KOPT-K1 (cell line): Measurements from ENCODE around the gene USP51.
"Not testable (repeated sequence)": the region's sequence is repeated elsewhere in the genome, so short reads cannot be mapped to it uniquely, and the experiment has no call there.

Experiments
- H3K27ac ChIP-seq: fragments of 200-600 bp; sonication (generic); 2 replicates; pipeline ENCODE4 v1.5.1; 2016; ENCODE audit warnings: antibody characterized with exemption, mild to moderate bottlenecking, low read depth, low read length; ENCODE audit not compliant: poor library complexity, severe bottlenecking
- H3K36me3 ChIP-seq: fragments of 200-600 bp; sonication (generic); 2 replicates; pipeline ENCODE4 v1.5.1; 2017; ENCODE audit warnings: antibody characterized with exemption, mild to moderate bottlenecking, low read length, moderate library complexity; ENCODE audit not compliant: insufficient read depth
- H3K9me3 ChIP-seq: fragments of 200-600 bp; sonication (generic); 2 replicates; pipeline ENCODE4 v1.5.1; 2017; ENCODE audit warnings: antibody characterized with exemption, low read length, mild to moderate bottlenecking; ENCODE audit not compliant: insufficient read depth, poor library complexity, severe bottlenecking

USP51 gene

GRCh38 chrX:55489314-55490009, at the start of gene USP51:
TSS of gene USP51 (minus strand) at chrX:55489848. CDS start at chrX:55488939, 909 bp downstream.
- Histone ChIP-seq H3K9me3 (no peaks in the 10 kb centered on the region), H3K36me3 (peaks cover 6% of the 10 kb centered on the region; the same call in 1 of the 2 replicates), H3K27ac (peak within 1 kb of the TSS; percentile 98)

- Histone ChIP-seq H3K27ac (no peak overlapping the region), H3K9me3 (no peaks in the 10 kb centered on the region), H3K36me3 (no peaks in the 10 kb centered on the region)
These were observed 34.8 kb upstream of the USP51 start for GRCh38 chrX:55524487-55524886.

- Histone ChIP-seq H3K36me3 (no peaks in the 10 kb centered on the region), H3K27ac (no peak overlapping the region), H3K9me3 (no peaks in the 10 kb centered on the region)
These were observed 33.7 kb upstream of the USP51 start for GRCh38 chrX:55523356-55523755.

GRCh38 chrX:55522596-55523276, 33.1 kb upstream of the USP51 start:
- Histone ChIP-seq H3K9me3 (no peaks in the 10 kb centered on the region), H3K27ac (no peak overlapping the region), H3K36me3 (no peaks in the 10 kb centered on the region)

DNA sequence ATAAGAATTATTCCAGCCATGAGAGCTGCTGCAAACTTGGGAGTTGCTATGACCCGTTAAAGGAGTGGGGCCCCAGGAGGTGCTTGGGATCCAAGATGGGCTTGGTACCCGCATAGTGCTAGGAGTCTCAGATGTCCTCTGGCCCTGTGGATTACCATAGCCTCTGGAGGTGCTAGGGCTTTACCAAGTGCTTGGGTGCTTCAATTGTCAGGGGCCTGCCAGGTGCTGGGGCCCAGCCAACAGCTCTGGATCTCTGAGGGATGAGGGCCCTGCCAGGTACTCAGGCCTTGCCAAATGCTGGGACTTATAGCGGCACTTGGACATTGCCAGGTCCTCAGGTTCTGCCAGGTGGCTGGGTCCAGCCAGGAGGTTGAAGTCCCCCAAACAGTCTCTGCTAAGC, 32.0 kb upstream of the USP51 start:
- Histone ChIP-seq H3K9me3 (no peaks in the 10 kb centered on the region), H3K36me3 (no peaks in the 10 kb centered on the region)

DNA sequence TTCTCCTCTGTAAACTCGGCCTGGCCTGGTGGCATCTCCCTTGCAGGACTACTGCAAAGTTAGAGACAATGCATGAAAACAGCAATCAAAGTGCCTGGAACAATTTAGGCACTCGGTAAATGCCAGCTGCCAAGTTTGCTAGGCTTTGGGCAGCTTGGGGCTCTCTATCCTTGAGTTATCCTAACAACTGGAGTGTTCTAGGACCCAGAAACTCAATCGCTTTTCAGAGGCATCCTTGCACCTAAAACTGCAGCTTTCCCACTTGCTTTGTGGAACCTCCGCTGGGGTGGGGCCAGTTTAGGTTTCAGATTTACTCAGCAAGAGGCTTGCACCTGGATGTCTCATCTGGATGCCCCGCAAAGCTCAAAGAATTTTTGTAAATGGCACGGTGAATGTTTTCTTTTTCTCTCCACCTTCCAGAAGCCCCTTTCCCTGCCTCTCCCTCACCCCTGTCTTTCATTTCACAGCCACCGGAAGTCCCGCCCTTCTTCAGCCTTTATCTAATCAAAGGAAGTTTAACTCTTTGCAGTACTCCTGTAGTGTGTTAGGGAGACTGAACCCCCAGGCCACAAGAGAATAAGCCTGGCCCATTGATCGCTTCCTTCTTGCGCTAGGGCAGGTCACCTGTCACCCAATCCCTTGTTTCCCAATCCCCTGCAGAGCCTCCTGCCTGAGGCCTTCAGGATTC, 27.3 kb upstream of the USP51 start:
- not testable (repeated sequence) for H3K9me3 ChIP-seq

More for the DNA sequence above, 32.0 kb upstream of the USP51 start:
- H3K27ac ChIP-seq = no peak overlapping the region

DNA sequence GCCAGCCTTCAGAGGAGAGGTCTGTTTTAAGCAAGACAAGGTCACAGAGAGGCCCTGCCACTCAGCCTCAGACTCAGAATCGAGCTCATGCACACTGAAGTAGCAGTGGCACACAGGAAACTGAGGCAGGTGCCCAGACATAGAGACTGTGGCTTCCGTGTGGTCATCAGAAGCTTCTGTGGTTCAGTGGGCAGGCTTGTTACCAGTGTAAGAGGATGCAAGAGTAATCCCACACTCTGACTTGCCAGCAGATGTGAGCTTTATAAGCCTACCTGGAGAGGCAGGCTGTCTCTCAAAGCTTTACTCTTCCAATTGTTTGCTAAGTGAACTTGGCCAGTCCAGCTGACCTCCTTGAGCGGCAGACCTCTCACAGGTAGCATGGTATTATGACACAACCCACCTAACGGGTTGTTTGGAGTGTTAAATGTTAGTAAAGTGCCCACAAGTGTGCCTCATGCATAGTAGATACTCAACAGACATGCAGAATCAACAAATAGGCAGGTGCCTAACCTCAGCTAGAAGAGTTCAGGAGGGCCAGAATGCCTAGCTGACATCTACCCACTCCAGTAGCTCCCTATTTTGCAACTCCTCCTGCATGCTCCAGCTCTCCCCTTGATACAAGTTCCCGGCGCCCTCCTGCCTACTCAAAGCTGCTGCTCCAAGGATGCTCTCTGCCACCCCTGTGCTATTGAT, 23.5 kb upstream of the USP51 start:
- not testable (repeated sequence) for H3K27ac ChIP-seq, H3K36me3 ChIP-seq, H3K9me3 ChIP-seq

More for the DNA sequence above, 27.3 kb upstream of the USP51 start:
- not testable (repeated sequence) for H3K27ac ChIP-seq, H3K36me3 ChIP-seq

DNA sequence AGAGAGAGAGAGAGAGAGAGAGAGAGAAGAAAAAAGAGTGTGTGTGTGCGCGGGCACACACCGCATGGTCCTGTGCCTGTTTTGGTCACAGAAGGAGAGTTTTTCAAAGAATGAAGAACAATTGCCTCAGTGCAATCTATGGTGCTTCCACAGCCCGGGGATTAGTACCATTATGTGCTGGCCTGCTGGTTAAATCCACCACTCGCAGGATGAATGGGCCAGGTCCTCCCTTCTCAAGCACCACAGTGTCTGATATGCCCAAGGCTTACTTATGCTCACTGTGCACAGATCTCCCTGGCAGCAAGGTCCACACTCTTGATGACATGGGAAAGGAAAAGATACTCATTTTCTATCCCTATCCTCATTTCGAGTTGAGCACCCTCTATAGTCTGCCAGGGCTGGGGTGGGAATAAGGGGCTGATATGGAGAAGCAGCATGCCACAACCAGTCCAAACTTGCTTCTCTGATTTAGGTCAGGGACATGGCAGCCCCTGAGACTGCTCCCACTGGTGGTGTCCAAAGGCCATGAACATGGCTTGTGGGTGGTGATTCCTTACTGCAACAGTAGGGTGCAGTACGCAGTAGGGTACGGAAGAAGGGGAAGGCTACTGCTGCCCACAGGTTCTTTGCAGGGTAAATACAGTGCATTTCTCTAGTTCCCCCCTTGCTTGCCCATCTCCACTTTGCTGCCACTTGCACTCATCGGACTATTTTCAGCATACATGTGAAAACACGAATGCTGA, 18.9 kb upstream of the USP51 start:
- not testable (repeated sequence) for H3K36me3 ChIP-seq, H3K27ac ChIP-seq, H3K9me3 ChIP-seq

DNA sequence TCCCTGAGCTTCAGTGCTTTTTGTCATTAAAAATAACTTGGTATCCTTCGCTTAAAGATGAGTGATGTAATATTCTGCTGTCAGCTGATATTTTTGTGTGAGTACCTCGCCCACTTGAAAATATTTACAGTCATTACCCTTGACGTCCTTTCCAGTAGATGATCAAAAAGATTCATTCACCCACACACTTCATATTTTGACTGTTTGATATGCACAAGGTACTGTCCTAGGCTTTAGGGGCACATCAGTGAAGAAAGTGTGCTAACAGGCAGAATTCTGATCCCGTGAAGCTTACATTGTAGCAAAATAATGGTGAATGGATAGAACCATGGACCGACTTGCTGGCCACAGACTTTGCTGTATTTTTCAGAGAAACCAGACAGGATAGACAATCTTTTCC, 18.1 kb upstream of the USP51 start:
- not testable (repeated sequence) for H3K9me3 ChIP-seq, H3K27ac ChIP-seq, H3K36me3 ChIP-seq

- not testable (repeated sequence) for H3K36me3 ChIP-seq, H3K27ac ChIP-seq, H3K9me3 ChIP-seq
These were observed 17.4 kb upstream of the USP51 start for GRCh38 chrX:55507010-55507409.

GRCh38 chrX:55490974-55491373, 1.3 kb upstream of the USP51 start:
- Histone ChIP-seq H3K27ac (no peak overlapping the region), H3K36me3 (peaks cover 6% of the 10 kb centered on the region; the same call in 1 of the 2 replicates), H3K9me3 (no peaks in the 10 kb centered on the region)

GRCh38 chrX:55490121-55490520, 473 bp upstream of the USP51 start:
- peak overlapping the region; percentile 98 for H3K27ac ChIP-seq

DNA sequence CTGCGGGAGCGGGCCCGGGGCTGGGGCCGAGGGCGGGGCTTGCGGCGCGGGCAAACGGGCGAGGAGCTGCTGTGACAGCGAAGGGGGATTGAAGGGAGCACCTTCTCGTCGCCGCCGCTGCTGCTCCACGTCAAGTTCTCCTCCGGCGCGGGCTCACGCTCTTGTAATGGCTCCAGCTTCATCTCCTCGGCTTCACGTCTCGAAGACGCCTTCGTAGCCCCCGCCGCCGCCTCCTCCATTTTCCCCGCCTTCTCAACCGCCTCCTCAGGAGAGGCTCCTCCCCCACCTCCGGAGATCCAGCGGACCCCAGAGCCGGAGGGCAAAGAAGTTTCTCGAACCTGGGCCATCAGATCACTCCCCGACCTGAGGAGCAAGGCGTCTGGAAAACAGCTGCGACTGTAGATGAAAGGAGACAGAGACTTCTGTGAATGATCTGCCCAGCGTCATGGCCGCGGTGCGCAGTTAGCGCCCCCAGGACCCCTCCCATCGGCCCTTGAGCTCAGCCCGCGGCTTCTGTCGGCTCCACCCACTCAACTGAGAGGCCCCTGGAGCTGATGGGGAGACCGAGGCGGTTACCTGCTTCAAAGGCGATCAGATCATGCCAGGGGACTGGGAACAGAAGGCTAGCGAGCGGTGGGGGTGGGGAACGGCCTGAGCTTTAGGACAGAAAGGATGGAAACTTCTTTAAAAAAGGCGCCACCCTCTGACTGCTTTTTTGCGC, 895 bp downstream of the USP51 start:
- H3K27ac ChIP-seq = peak overlapping the region; percentile 98
- H3K36me3 ChIP-seq = peaks cover 6% of the 10 kb centered on the region; the same call in 1 of the 2 replicates
- H3K9me3 ChIP-seq = no peaks in the 10 kb centered on the region

More at GRCh38 chrX:55490121-55490520, 473 bp upstream of the USP51 start:
- no peaks in the 10 kb centered on the region for H3K9me3 ChIP-seq
- H3K36me3 ChIP-seq = peaks cover 6% of the 10 kb centered on the region; the same call in 1 of the 2 replicates
